Measurements from ENCODE around the gene PDZD4.

DNA sequence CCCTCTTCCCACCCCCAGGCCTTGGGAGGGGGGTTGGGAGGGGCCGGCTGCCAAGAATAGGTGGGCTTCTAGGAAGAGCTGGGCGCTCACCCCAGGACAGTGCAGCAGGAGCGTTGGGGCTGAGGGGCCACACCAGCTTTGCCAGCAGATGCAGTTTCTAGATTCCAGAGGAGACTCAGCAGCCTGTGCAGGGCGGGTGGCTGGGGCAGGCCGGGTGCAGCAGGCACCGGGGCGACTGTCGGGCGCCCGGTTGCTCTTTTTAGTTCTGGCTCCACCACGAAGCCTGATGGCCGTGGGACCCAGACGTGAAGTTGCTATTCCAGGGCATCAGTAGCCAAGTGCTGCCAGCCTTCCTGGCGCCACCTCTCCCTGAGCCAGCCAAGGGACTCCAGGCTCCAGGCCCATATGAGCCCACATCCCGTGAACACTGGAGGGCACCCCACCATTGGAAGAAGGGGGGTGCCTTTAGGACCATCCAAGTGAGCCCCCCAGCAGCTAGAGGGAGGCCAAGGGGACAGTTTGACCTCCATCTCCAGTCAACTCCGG lies 30.1 kb downstream of the PDZD4 start:
- TF ChIP-seq, protein P1, sequence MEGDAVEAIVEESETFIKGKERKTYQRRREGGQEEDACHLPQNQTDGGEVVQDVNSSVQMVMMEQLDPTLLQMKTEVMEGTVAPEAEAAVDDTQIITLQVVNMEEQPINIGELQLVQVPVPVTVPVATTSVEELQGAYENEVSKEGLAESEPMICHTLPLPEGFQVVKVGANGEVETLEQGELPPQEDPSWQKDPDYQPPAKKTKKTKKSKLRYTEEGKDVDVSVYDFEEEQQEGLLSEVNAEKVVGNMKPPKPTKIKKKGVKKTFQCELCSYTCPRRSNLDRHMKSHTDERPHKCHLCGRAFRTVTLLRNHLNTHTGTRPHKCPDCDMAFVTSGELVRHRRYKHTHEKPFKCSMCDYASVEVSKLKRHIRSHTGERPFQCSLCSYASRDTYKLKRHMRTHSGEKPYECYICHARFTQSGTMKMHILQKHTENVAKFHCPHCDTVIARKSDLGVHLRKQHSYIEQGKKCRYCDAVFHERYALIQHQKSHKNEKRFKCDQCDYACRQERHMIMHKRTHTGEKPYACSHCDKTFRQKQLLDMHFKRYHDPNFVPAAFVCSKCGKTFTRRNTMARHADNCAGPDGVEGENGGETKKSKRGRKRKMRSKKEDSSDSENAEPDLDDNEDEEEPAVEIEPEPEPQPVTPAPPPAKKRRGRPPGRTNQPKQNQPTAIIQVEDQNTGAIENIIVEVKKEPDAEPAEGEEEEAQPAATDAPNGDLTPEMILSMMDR (conservative IDR thresholded peaks at IDR 0.05; ENCODE audit: low read depth, low read length), result no peak
- no peak for TF ChIP-seq ELK1 (IDR thresholded peaks at IDR 0.05; ENCODE audit: borderline replicate concordance, low read depth, low read length)
- TF ChIP-seq POLR2A (IDR thresholded peaks at IDR 0.05; ENCODE audit: low read depth, low read length), result no peak
- no peak for TF ChIP-seq MAZ (IDR thresholded peaks at IDR 0.05; ENCODE audit: borderline replicate concordance, low read depth, low read length)
- no peak for TF ChIP-seq CEBPB (IDR thresholded peaks at IDR 0.05; ENCODE audit: low read depth, low read length)
- TF ChIP-seq BHLHE40 (IDR thresholded peaks at IDR 0.05; ENCODE audit: low read depth, low read length), result no peak
- no peak for TF ChIP-seq MAFK (IDR thresholded peaks at IDR 0.05; ENCODE audit: low read depth, low read length)
- TF ChIP-seq, protein P2, sequence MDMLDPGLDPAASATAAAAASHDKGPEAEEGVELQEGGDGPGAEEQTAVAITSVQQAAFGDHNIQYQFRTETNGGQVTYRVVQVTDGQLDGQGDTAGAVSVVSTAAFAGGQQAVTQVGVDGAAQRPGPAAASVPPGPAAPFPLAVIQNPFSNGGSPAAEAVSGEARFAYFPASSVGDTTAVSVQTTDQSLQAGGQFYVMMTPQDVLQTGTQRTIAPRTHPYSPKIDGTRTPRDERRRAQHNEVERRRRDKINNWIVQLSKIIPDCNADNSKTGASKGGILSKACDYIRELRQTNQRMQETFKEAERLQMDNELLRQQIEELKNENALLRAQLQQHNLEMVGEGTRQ (IDR thresholded peaks at IDR 0.05; ENCODE audit: low read depth, low read length), result no peak
- TF ChIP-seq MXI1 (IDR thresholded peaks at IDR 0.05; ENCODE audit: borderline replicate concordance, low read depth, low read length), result no peak
- no peak for TF ChIP-seq CHD1 (IDR thresholded peaks at IDR 0.05; ENCODE audit: low read depth, low read length)
- TF ChIP-seq SMC3 (IDR thresholded peaks at IDR 0.05; ENCODE audit: low read depth, low read length), result no peak
- no peak for TF ChIP-seq RFX5 (IDR thresholded peaks at IDR 0.05; ENCODE audit: low read depth, low read length)
- TF ChIP-seq RAD21 (IDR thresholded peaks at IDR 0.05; ENCODE audit: low read length), result no peak

All from IMR-90 (cell line).